ENCODE results near the gene ADI1. TPM values are rescaled to one million over a fixed set of nuclear protein-coding genes. Genes with fewer than 3 reads are reported as not detected.

Gene ADI1
- total and polyA plus RNA-seq, 10 of the 15 experiments (the other 5 are each of a cell fraction or from before 2014, with no cell fraction given), result 4.4 to 78.7 (median 17.2) TPM

GRCh38 chr2:3485166-3485565 is 34.2 kb downstream of the ADI1 start:
- CTCF ChIA-PET, result no interaction called here
- H3K79me2 ChIP-seq (ENCODE audit: control insufficient read depth, insufficient read depth, low read length), result no peaks in the 10 kb centered on the region
- BruUV-seq (replicated peaks), result no TSS peak
- intact Hi-C loops (cut with micrococcal nuclease; ENCODE audit: unreplicated experiment) (no loop called here), in situ Hi-C loops (cut with MboI) (no loop called here)
- H3K4me3 ChIP-seq, result no peak overlapping the region
- FAIRE-seq (no peak), DNase-seq (ENCODE audit: low read depth, low spot score) (no peak), ATAC-seq (no peak)
- H4K20me1 ChIP-seq (ENCODE audit: control insufficient read depth, insufficient read depth), result no peaks in the 10 kb centered on the region
- H3K9me3 ChIP-seq (replicated peaks; ENCODE audit: control insufficient read depth, insufficient read depth, low read length), result no peaks in the 10 kb centered on the region
- SMC1A ChIA-PET (ENCODE audit: uncharacterized antibody, unreplicated experiment), result no interaction called here
- H3K4me2 ChIP-seq (ENCODE audit: control insufficient read depth, insufficient read depth), result no peak overlapping the region
- RAD21 ChIA-PET (ENCODE audit: unreplicated experiment), result no interaction called here
- H3K27me3 ChIP-seq (replicated peaks in 1 of 2; ENCODE audit: control insufficient read depth in 2 of 2, insufficient read depth in 2 of 2, low read length in 1 of 2), result no peaks in the 10 kb centered on the region
- no peak overlapping the region for H3K9ac ChIP-seq (ENCODE audit: control insufficient read depth, insufficient read depth, low read length)
- peaks cover 3% of the 10 kb centered on the region; the same call in 1 of the 2 replicates for H3K4me1 ChIP-seq (ENCODE audit: control insufficient read depth, insufficient read depth, low read length)
- H2AFZ ChIP-seq (ENCODE audit: control insufficient read depth, low read depth, low read length), result no peak overlapping the region
- no peak overlapping the region for H3K27ac ChIP-seq (ENCODE audit: control insufficient read depth, insufficient read depth)
- TF ChIP-seq GATAD2B (conservative IDR thresholded peaks at IDR 0.05; ENCODE audit: low read depth), result no peak
- TF ChIP-seq MTA2 (IDR thresholded peaks at IDR 0.05; ENCODE audit: low read depth), result no peak
- no peak for TF ChIP-seq REST (IDR thresholded peaks at IDR 0.05; ENCODE audit: low read depth, low read length)
- no peak for TF ChIP-seq E4F1 (IDR thresholded peaks at IDR 0.05; ENCODE audit: borderline replicate concordance, partially characterized antibody)
- TF ChIP-seq RB1 (IDR thresholded peaks at IDR 0.05; ENCODE audit: borderline replicate concordance), result no peak
- TF ChIP-seq TARDBP (IDR thresholded peaks at IDR 0.05; ENCODE audit: borderline replicate concordance), result no peak
- no peak for TF ChIP-seq RBBP5 (conservative IDR thresholded peaks at IDR 0.05)
- TF ChIP-seq ZNF24 (IDR thresholded peaks at IDR 0.05), result no peak
- WGBS (ENCODE audit: insufficient coverage, insufficient replicate concordance, low lambda C conversion rate, missing lambda C conversion rate), result 86% methylated on average over 11 of the region's 11 CpGs
- POLR2A ChIA-PET, result no interaction called here
- H3K36me3 ChIP-seq (ENCODE audit: control insufficient read depth in 2 of 2, insufficient read depth in 2 of 2, low read length in 1 of 2), result no peaks in the 10 kb centered on the region; a peak in 2 of 4 replicates
